ENCODE results near the gene ZNF438. TPM values are rescaled to one million over a fixed set of nuclear protein-coding genes. Genes with fewer than 3 reads are reported as not detected.

ZNF438 gene
- total RNA-seq (2022) (6.8 and 8.4 TPM in 2 replicates), Bru-seq, nascent RNA (percentile 68 among the genes with signal in this experiment), BruChase-seq, experiment 1, labeled RNA remaining after a 6-hour chase (percentile 51 among the genes with signal in this experiment), BruChase-seq, experiment 2, labeled RNA remaining after a 2-hour chase (percentile 60 among the genes with signal in this experiment)
- long read RNA-seq, transcript ZNF438-205 (7 exons, 3,164 nt), result major isoform, 6 of 30 reads
- long read RNA-seq, partial matches to known transcripts, result 8 of 30 reads
- long read RNA-seq, other reads (novel, unspliced or antisense), result 14 of 30 reads

DNA sequence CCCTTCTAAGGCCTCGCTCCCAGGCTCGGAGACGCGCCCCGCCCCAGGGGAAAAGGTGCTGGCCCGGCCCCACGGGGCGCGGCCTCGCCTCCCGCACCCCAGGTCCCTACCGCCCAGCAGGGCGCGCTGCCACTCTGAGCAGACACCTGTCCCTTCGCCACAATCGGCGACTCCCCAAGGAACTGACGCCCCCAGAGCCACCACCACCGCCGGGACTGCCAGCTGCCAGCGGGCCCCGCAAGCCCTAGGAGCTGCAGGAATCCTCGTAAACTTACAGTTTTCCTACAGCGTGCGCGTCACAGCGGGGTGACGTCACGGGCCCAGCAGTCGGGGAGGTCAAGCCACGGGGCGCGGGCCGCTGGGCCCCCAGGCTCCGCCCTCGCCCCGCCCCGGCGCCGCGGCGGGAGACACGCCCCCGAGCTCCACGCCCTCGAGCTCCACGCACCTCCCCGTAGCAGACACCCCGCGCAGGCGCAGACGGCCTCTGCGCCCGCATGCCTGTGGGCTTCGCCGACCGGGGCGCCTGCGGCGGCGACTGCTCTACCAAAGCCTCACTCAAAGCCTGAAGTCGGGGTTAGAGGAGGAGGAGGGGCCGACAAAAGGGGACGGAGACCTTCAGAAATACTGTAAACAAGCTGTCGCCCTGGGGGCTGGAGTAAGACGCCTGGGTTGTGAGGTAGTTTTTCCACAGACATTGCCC is at the start of gene ZNF438:
Gene ZNF438, minus strand, starts transcription at position 308 of the 700 bp plus-strand sequence. CDS start 154,831 bp downstream, outside the sequence.
- POLR2A ChIA-PET, result interaction anchor here (0.6 to 2.8 kb wide), 17 partner anchors 8 to 898 kb away, joined by 3 to 38 read pairs (median 4); partner anchors contain the start of gene ZEB1
- BruUV-seq (replicated peaks), result no TSS peak
- DNase-seq (ENCODE audit: unreplicated experiment), result peak; percentile 90

DNA sequence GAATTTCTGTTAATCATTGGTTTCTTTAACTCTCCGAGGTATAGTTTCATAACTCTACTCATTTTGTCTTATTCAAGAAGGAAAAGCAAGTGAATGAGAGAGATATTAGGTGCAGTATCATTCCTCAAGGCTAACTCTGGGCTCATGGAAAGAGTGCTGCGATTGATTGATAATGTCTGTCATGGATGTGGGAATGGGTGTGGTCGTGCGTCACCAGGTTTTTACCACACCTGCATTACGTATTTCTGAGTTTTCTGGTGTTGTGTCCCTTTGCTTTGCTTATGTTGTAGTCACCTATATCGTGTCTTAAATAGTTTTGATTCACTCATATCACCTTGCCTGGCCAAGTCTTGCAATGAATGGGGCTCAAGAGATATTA is 44.9 kb upstream of the ZNF438 start:
- TF ChIP-seq, protein P1, sequence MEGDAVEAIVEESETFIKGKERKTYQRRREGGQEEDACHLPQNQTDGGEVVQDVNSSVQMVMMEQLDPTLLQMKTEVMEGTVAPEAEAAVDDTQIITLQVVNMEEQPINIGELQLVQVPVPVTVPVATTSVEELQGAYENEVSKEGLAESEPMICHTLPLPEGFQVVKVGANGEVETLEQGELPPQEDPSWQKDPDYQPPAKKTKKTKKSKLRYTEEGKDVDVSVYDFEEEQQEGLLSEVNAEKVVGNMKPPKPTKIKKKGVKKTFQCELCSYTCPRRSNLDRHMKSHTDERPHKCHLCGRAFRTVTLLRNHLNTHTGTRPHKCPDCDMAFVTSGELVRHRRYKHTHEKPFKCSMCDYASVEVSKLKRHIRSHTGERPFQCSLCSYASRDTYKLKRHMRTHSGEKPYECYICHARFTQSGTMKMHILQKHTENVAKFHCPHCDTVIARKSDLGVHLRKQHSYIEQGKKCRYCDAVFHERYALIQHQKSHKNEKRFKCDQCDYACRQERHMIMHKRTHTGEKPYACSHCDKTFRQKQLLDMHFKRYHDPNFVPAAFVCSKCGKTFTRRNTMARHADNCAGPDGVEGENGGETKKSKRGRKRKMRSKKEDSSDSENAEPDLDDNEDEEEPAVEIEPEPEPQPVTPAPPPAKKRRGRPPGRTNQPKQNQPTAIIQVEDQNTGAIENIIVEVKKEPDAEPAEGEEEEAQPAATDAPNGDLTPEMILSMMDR (IDR thresholded peaks at IDR 0.05; ENCODE audit: unreplicated experiment), result no peak
- H3K4me1 Mint-ChIP-seq (ENCODE audit: insufficient read depth, unreplicated experiment), result peaks cover 35% of the 10 kb centered on the region
- H3K27ac Mint-ChIP-seq (ENCODE audit: low read depth, unreplicated experiment), result no peak overlapping the region
- CTCF ChIA-PET, result no interaction called here
- H3K36me3 Mint-ChIP-seq (ENCODE audit: insufficient read depth, unreplicated experiment), result no peaks in the 10 kb centered on the region
- BruUV-seq (replicated peaks), result no TSS peak
- DNase-seq (ENCODE audit: unreplicated experiment), result no peak
- H3K4me3 Mint-ChIP-seq (ENCODE audit: unreplicated experiment), result no peak overlapping the region
- no peaks in the 10 kb centered on the region for H3K9me3 Mint-ChIP-seq (ENCODE audit: unreplicated experiment)
- no peaks in the 10 kb centered on the region for H3K27me3 Mint-ChIP-seq (ENCODE audit: insufficient read depth, unreplicated experiment)
- POLR2A ChIA-PET, result interaction anchor here (0.6 kb wide), 1 partner anchor 9 kb away, joined by 3 read pairs; no protein-coding TSS in a partner anchor
- intact Hi-C loops (cut with micrococcal nuclease), result no loop called here

More for the DNA sequence above, at the start of gene ZNF438:
- Mint-ChIP-seq H3K36me3 (ENCODE audit: insufficient read depth, unreplicated experiment) (peaks cover 6% of the 10 kb centered on the region), H3K9me3 (ENCODE audit: unreplicated experiment) (no peaks in the 10 kb centered on the region), H3K27ac (ENCODE audit: low read depth, unreplicated experiment) (peak within 1 kb of the TSS; percentile 99), H3K4me3 (ENCODE audit: unreplicated experiment) (peak within 1 kb of the TSS; percentile 78), H3K27me3 (ENCODE audit: insufficient read depth, unreplicated experiment) (no peaks in the 10 kb centered on the region), H3K4me1 (ENCODE audit: insufficient read depth, unreplicated experiment) (peaks cover 34% of the 10 kb centered on the region)
- CTCF ChIA-PET, result interaction anchor here (0.6 to 1.5 kb wide), 15 partner anchors 37 to 1147 kb away, joined by 3 to 4 read pairs (median 3); no protein-coding TSS in a partner anchor
- TF ChIP-seq, protein P1 (IDR thresholded peaks at IDR 0.05; ENCODE audit: unreplicated experiment), result peak; percentile 59
- intact Hi-C loops (cut with micrococcal nuclease), result loop anchor here (1.0 to 5.0 kb wide), 5 partner anchors 44 to 777 kb away; no protein-coding TSS in a partner anchor

DNA sequence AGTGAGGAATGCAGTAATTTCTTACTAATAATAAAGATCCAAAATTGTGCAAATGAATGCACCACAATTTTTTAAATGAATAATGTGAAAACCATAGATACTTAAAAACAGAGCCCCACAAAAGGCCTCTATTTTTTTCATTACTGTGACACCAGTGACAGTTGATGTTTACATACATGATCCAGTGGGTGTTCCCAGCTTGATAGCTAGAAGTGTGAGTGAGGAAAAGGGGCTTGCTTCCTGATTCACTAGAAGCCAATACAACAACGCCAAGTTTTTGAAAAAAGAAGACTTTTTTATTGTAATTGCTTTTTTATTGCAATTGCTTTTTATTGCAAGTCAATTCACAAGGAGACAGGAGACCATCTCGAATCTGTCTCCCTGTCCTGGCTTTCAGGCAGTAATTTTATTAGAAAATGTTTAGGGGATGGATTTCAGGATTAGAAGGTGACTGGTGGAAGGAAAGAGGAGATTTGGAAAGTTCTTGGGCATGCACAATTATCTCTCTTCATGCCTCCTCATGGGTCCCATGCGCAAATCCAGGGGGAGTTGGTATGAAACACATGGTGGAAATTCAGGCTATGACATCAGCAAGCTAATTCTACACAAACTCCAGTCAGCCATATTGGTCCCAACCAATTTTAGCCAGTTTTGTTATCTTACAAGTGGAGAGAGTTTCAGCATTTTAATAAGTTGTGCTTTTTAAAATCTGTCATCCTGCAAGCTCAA is 44.4 kb upstream of the ZNF438 start:
- no peak for DNase-seq (ENCODE audit: unreplicated experiment)
- H3K4me1 Mint-ChIP-seq (ENCODE audit: insufficient read depth, unreplicated experiment), result peaks cover 41% of the 10 kb centered on the region
- TF ChIP-seq, protein P1 (IDR thresholded peaks at IDR 0.05; ENCODE audit: unreplicated experiment), result no peak
- H3K4me3 Mint-ChIP-seq (ENCODE audit: unreplicated experiment), result no peak overlapping the region
- H3K36me3 Mint-ChIP-seq (ENCODE audit: insufficient read depth, unreplicated experiment), result no peaks in the 10 kb centered on the region
- H3K27me3 Mint-ChIP-seq (ENCODE audit: insufficient read depth, unreplicated experiment), result no peaks in the 10 kb centered on the region
- intact Hi-C loops (cut with micrococcal nuclease), result no loop called here
- POLR2A ChIA-PET, result interaction anchor here (0.6 kb wide), 1 partner anchor 9 kb away, joined by 3 read pairs; no protein-coding TSS in a partner anchor
- TSS peak; percentile 87 for BruUV-seq (replicated peaks)
- peak overlapping the region; percentile 60 for H3K27ac Mint-ChIP-seq (ENCODE audit: low read depth, unreplicated experiment)
- CTCF ChIA-PET, result no interaction called here
- H3K9me3 Mint-ChIP-seq (ENCODE audit: unreplicated experiment), result no peaks in the 10 kb centered on the region

DNA sequence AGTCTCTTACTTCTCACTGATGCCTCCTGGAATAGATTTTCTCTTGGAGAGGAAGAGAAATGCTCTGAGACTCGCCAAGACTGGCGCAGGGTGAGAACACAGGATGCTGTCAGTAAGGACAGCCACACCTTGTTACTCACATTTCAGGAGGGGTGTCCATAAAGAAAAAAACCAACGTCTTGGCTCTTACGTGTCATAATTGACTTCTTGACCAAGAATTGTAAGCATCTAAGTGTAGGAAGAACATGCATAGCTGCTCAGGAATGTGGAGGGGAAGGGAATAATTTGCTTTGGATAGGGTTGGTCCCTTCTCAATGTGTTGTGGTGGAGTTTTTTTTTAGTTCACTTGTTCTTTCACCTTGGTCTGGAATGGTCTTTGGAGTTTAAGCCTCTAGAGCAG is 43.8 kb upstream of the ZNF438 start:
- Mint-ChIP-seq H3K4me3 (ENCODE audit: unreplicated experiment) (peak overlapping the region; percentile 55), H3K27me3 (ENCODE audit: insufficient read depth, unreplicated experiment) (no peaks in the 10 kb centered on the region), H3K27ac (ENCODE audit: low read depth, unreplicated experiment) (peak overlapping the region; percentile 60), H3K36me3 (ENCODE audit: insufficient read depth, unreplicated experiment) (no peaks in the 10 kb centered on the region), H3K4me1 (ENCODE audit: insufficient read depth, unreplicated experiment) (peaks cover 47% of the 10 kb centered on the region), H3K9me3 (ENCODE audit: unreplicated experiment) (no peaks in the 10 kb centered on the region)
- no TSS peak for BruUV-seq (replicated peaks)
- intact Hi-C loops (cut with micrococcal nuclease), result no loop called here
- TF ChIP-seq, protein P1 (IDR thresholded peaks at IDR 0.05; ENCODE audit: unreplicated experiment), result no peak
- peak; percentile 68 for DNase-seq (ENCODE audit: unreplicated experiment)
- CTCF ChIA-PET, result no interaction called here
- POLR2A ChIA-PET, result no interaction called here
